ENCODE data around the gene KRT84. TPM values are rescaled to one million over a fixed set of nuclear protein-coding genes. Genes with fewer than 3 reads are reported as not detected.

KRT84 gene
- total RNA-seq, 4 donors from 2014 or later, result not detected

DNA sequence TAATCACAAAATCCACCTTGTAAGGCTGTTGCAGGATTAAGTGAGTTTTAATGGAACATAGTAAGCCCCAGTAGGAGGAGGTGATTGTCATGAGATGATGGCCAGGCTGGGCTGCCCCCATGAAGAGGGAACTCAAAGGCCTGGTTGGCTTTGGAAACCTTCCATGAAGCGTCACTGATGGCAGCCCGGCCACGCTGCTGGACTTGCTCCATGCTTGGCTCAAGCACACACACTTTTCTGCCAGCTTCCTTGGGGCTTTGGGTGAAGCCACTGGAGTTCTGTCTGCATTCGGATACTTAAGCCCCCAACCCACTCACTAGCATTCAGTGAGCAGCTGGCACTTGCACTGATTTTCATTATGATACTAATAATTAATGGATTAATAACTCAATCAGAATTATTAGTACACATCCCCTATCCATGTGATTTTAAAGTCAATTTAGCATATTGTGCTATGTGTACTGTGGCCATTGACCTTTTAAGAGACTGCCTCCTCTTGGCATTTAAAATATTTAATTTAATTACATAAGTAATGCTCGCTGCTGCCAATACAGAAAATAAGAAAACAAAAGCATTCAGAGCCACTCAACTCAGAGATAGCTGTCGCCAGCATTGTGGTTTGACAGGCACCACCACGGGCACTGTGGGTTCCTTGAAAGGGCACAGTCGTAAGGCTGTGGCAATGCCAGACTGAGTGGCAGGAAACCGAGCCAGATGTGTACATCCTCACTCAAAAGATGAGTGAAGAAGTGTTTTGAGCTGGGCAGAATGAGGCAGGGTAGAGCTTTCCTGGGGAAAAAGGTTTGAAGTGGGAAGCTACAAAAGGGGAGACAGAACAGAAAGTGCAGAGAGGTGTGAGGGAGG, 34.0 kb downstream of the KRT84 start:
- no peaks in the 10 kb centered on the region for H3K36me3 ChIP-seq
- no peak for DNase-seq (ENCODE audit: extremely low spot score)
- intact Hi-C loops (cut with DNase I), result no loop called here
- H3K4me1 ChIP-seq, result peaks cover 0 to 10% (median 0%) of the 10 kb centered on the region in 4 donors
- no peak overlapping the region for H3K4me3 ChIP-seq
- H3K27me3 ChIP-seq, result peaks cover 0 to 16% (median 0%) of the 10 kb centered on the region in 4 donors
- 51% methylated on average over 9 of the region's 9 CpGs for WGBS
- no peak overlapping the region for H3K27ac ChIP-seq (replicated peaks in 1 of 4)
- TF ChIP-seq POLR2AphosphoS5 (IDR thresholded peaks at IDR 0.05) (peak in 1 of 2 donors; percentile 17), POLR2A (IDR thresholded peaks at IDR 0.05; ENCODE audit: low read depth) (no peak)
- TF ChIP-seq, protein P1, sequence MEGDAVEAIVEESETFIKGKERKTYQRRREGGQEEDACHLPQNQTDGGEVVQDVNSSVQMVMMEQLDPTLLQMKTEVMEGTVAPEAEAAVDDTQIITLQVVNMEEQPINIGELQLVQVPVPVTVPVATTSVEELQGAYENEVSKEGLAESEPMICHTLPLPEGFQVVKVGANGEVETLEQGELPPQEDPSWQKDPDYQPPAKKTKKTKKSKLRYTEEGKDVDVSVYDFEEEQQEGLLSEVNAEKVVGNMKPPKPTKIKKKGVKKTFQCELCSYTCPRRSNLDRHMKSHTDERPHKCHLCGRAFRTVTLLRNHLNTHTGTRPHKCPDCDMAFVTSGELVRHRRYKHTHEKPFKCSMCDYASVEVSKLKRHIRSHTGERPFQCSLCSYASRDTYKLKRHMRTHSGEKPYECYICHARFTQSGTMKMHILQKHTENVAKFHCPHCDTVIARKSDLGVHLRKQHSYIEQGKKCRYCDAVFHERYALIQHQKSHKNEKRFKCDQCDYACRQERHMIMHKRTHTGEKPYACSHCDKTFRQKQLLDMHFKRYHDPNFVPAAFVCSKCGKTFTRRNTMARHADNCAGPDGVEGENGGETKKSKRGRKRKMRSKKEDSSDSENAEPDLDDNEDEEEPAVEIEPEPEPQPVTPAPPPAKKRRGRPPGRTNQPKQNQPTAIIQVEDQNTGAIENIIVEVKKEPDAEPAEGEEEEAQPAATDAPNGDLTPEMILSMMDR (IDR thresholded peaks at IDR 0.05), result no peak
- H3K9me3 ChIP-seq, result no peaks in the 10 kb centered on the region

GRCh38 chr12:52350786-52351185, 34.7 kb downstream of the KRT84 start:
- Histone ChIP-seq H3K27ac (replicated peaks in 1 of 4) (no peak overlapping the region), H3K4me1 (peaks cover 0 to 10% (median 0%) of the 10 kb centered on the region in 4 donors), H3K4me3 (no peak overlapping the region), H3K27me3 (peaks cover 0 to 9% (median 0%) of the 10 kb centered on the region in 4 donors), H3K36me3 (no peaks in the 10 kb centered on the region), H3K9me3 (no peaks in the 10 kb centered on the region)
- TF ChIP-seq EP300 (IDR thresholded peaks at IDR 0.05) (no peak), POLR2A (IDR thresholded peaks at IDR 0.05; ENCODE audit: low read depth) (no peak), POLR2AphosphoS5 (IDR thresholded peaks at IDR 0.05) (no peak)
- TF ChIP-seq, protein P1 (IDR thresholded peaks at IDR 0.05), result no peak
- no peak for DNase-seq (ENCODE audit: extremely low spot score)
- 94% methylated on average over 5 of the region's 5 CpGs for WGBS
- intact Hi-C loops (cut with DNase I), result no loop called here

DNA sequence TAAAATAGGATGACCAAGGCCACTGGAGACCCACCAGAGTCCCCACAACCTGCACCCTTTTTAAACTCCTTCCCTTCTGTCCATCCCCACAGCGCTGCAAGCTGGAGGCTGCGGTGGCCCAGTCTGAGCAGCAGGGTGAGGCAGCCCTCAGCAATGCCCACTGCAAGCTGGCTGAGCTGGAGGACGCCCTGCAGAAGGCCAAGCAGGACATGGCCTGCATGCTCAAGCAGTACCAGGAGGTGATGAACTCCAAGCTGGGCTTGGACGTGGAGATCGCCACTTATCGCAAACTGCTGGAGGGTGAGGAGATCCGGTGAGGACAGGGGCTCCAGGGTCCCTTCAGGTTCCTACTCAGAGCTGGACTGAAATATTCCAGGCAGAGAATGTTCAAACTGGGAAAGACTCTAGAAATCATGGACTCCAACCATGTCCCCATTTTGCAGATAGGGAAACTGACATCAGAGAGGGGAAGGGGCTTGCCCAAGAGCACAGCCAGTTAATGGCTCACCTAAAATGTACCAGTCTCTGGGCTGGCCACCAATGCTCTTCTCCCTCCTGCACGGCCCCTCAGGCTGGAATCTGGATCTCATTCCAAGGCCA, 35.3 kb downstream of the KRT84 start:
- 92% methylated on average over 4 of the region's 8 CpGs for WGBS

DNA sequence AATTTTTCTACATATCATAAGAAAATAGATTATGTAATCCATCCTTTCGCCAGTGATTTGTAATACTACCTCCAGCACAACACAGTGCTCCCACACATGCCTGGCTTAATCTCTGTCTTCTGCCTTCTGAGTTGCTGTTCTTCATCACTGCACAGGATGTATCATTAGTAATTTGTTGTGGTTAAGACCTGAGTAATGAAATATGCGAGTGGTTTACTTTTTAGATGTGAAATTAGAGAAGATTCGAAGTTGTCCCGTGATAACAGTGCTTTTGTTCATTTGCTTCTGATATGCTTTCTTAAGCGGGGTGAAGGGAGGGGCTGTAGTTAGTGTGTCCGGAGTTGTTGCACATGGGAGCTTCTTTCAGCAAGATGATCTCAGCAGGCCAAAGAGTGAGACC, 36.3 kb downstream of the KRT84 start:
- intact Hi-C loops (cut with DNase I), result no loop called here
- Histone ChIP-seq H3K4me3 (no peak overlapping the region), H3K27ac (replicated peaks in 1 of 4) (no peak overlapping the region), H3K9me3 (peaks cover 0 to 2% (median under 1%) of the 10 kb centered on the region in 4 donors), H3K4me1 (peaks cover 0 to 10% (median 0%) of the 10 kb centered on the region in 4 donors), H3K36me3 (no peaks in the 10 kb centered on the region), H3K27me3 (peaks cover 0 to 3% (median 0%) of the 10 kb centered on the region in 4 donors)
- 74% methylated on average over 6 of the region's 6 CpGs for WGBS
- TF ChIP-seq, protein P1 (IDR thresholded peaks at IDR 0.05), result no peak
- TF ChIP-seq POLR2AphosphoS5 (IDR thresholded peaks at IDR 0.05) (no peak), POLR2A (IDR thresholded peaks at IDR 0.05; ENCODE audit: low read depth) (no peak), EP300 (IDR thresholded peaks at IDR 0.05) (no peak)
- DNase-seq (ENCODE audit: extremely low spot score), result no peak

More for the DNA sequence above, 35.3 kb downstream of the KRT84 start:
- Histone ChIP-seq H3K27me3 (peaks cover 0 to 8% (median 0%) of the 10 kb centered on the region in 4 donors), H3K9me3 (no peaks in the 10 kb centered on the region), H3K27ac (replicated peaks in 1 of 4) (no peak overlapping the region), H3K36me3 (no peaks in the 10 kb centered on the region), H3K4me3 (no peak overlapping the region), H3K4me1 (peaks cover 0 to 10% (median 0%) of the 10 kb centered on the region in 4 donors)
- intact Hi-C loops (cut with DNase I), result no loop called here
- TF ChIP-seq POLR2A (IDR thresholded peaks at IDR 0.05; ENCODE audit: low read depth) (no peak), POLR2AphosphoS5 (IDR thresholded peaks at IDR 0.05) (no peak), EP300 (IDR thresholded peaks at IDR 0.05) (no peak)
- TF ChIP-seq, protein P1 (IDR thresholded peaks at IDR 0.05), result no peak
- no peak for DNase-seq (ENCODE audit: extremely low spot score)
